A673 (cell line): ENCODE data around the gene NPHP1. TPM values are rescaled to one million over a fixed set of nuclear protein-coding genes. Genes with fewer than 3 reads are reported as not detected.
"Not testable (repeated sequence)": the region's sequence is repeated elsewhere in the genome, so short reads cannot be mapped to it uniquely, and the experiment has no call there.

ENCODE experiments used
- BruUV-seq: library from RNA; stranded (reverse); fragments of 400-500 nt; replicated peaks from 2 replicates; lab custom pipeline; 2021; lab: Mats Ljungman, UMichigan
- CTCF ChIA-PET: fragments of 300-600 bp; sonication (Branson Sonifier 250); formaldehyde crosslinking; loops from one replicate; lab custom pipeline; 2022; ENCODE audit warnings: antibody characterized with exemption; lab: Charles Lee
- POLR2A ChIA-PET: fragments of 300-600 bp; sonication (Branson Sonifier 250); formaldehyde crosslinking; loops from one replicate; lab custom pipeline; 2022; ENCODE audit warnings: antibody characterized with exemption; ENCODE audit not compliant: low non-redundant PET; lab: Charles Lee
- DNase-seq: peaks from one replicate; pipeline ENCODE4 v3.0.0-alpha.2; 2015; ENCODE audit warnings: low spot score
- H3K27ac ChIP-seq: fragments of 200-600 bp; sonication (generic); 2 replicates; pipeline ENCODE4 v1.5.1; 2016; ENCODE audit warnings: mixed run types, low read depth, mild to moderate bottlenecking, mixed read lengths, antibody characterized with exemption, low read length; ENCODE audit not compliant: poor library complexity, severe bottlenecking
- H3K27me3 ChIP-seq: fragments of 200-600 bp; sonication (generic); replicated peaks from 2 replicates; pipeline ENCODE4 v1.6.1; 2017; ENCODE audit warnings: mixed run types, low read depth, mild to moderate bottlenecking, mixed read lengths, antibody characterized with exemption, low read length; ENCODE audit not compliant: insufficient read depth, poor library complexity
- H3K36me3 ChIP-seq: fragments of 200-600 bp; sonication (generic); 2 replicates; pipeline ENCODE4 v1.6.1; 2016; ENCODE audit warnings: mixed run types, mild to moderate bottlenecking, mixed read lengths, antibody characterized with exemption, low read length; ENCODE audit not compliant: insufficient read depth, poor library complexity, severe bottlenecking
- H3K4me1 ChIP-seq: fragments of 200-600 bp; sonication (generic); 2 replicates; pipeline ENCODE4 v1.6.1; 2017; ENCODE audit warnings: mixed run types, mild to moderate bottlenecking, mixed read lengths, antibody characterized with exemption, low read length; ENCODE audit not compliant: insufficient read depth, poor library complexity, severe bottlenecking
- H3K4me3 ChIP-seq: fragments of 200-600 bp; sonication (generic); 2 replicates; pipeline ENCODE4 v1.5.1; 2016; ENCODE audit warnings: low read depth, mixed run types, mild to moderate bottlenecking, mixed read lengths, low read length; ENCODE audit not compliant: poor library complexity, severe bottlenecking
- H3K9me3 ChIP-seq: fragments of 200-600 bp; sonication (generic); 2 replicates; pipeline ENCODE4 v1.6.1; 2016; ENCODE audit warnings: mixed run types, low read depth, mild to moderate bottlenecking, mixed read lengths, antibody characterized with exemption, low read length; ENCODE audit not compliant: poor library complexity, severe bottlenecking
- EZH2 ChIP-seq: fragments of 200-600 bp; sonication (generic); IDR thresholded peaks from 2 replicates; pipeline ENCODE4 v1.6.1; 2017; ENCODE audit warnings: borderline replicate concordance, low read depth, mild to moderate bottlenecking, mixed read lengths, antibody characterized with exemption, low read length; ENCODE audit not compliant: poor library complexity, severe bottlenecking
- intact Hi-C: fragments of 100-400 bp; cut with micrococcal nuclease; formaldehyde crosslinking; loops from one replicate; pipeline ENCODE4 v1.10.0; 2022; ENCODE audit not compliant: unreplicated experiment
- total RNA-seq: library from RNA; stranded (reverse); gene quantifications from 2 replicates; pipeline ENCODE4 v1.2.3, GENCODE V29; 2021
- TF ChIP-seq, protein P1 (sequence below): fragments of 300-800, 200-600 bp; sonication (generic); conservative IDR thresholded peaks from 2 replicates; pipeline ENCODE4 v1.5.1; 2017; ENCODE audit warnings: low read depth, mild to moderate bottlenecking, antibody characterized with exemption, low read length, moderate library complexity, mixed read lengths

The NPHP1 gene
- total RNA-seq, 1 experiment from 2014 or later: 4.5 TPM

DNA sequence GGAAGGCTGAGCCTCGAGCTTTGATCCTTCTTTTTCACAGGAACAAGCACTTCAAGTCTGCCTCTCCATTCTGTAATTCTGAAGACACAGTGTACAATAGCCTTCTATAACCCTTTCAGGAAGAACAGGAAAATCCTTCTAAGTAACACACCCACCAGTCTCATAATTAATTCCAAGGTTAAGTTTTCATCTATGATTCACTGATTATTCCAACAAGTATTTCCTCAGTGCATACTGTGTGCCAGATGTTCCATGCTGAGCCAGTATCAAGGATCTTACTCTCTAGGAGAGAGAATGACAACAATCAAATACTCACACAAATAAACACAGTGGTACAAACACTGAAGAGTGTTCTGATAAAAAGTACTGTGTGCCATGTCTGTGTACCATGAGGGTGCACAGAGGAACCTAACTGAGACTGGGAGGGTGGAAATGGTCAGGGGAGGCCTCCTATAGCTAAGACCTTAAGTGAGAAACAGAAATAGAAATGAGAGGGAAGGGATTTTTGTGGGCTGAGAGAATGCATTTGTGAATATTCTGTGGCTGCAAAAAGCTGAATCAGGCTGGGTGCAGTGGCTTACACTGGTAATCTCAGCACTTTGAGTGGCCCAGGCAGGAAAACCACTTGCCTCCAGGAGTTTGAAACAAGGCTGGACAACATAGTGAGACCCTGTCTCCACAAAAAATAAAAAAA is 14.8 kb upstream of the NPHP1 start:
- POLR2A ChIA-PET: no interaction called here
- CTCF ChIA-PET: no interaction called here
- Histone ChIP-seq H3K36me3 (no peaks in the 10 kb centered on the region), H3K27me3 (peaks cover 21% of the 10 kb centered on the region), H3K4me3 (no peak overlapping the region), H3K27ac (no peak overlapping the region), H3K9me3 (no peaks in the 10 kb centered on the region), H3K4me1 (no peaks in the 10 kb centered on the region)
- intact Hi-C loops: no loop called here
- TF ChIP-seq, protein P1, sequence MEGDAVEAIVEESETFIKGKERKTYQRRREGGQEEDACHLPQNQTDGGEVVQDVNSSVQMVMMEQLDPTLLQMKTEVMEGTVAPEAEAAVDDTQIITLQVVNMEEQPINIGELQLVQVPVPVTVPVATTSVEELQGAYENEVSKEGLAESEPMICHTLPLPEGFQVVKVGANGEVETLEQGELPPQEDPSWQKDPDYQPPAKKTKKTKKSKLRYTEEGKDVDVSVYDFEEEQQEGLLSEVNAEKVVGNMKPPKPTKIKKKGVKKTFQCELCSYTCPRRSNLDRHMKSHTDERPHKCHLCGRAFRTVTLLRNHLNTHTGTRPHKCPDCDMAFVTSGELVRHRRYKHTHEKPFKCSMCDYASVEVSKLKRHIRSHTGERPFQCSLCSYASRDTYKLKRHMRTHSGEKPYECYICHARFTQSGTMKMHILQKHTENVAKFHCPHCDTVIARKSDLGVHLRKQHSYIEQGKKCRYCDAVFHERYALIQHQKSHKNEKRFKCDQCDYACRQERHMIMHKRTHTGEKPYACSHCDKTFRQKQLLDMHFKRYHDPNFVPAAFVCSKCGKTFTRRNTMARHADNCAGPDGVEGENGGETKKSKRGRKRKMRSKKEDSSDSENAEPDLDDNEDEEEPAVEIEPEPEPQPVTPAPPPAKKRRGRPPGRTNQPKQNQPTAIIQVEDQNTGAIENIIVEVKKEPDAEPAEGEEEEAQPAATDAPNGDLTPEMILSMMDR: no peak
- TF ChIP-seq EZH2: no peak
- BruUV-seq: no TSS peak
- DNase-seq: peak; percentile 11

GRCh38 chr2:110218889-110219288 is 14.1 kb upstream of the NPHP1 start:
- intact Hi-C loops, CTCF ChIA-PET, DNase-seq, POLR2A ChIA-PET, BruUV-seq, H3K9me3 ChIP-seq, H3K36me3 ChIP-seq, H3K4me1 ChIP-seq, H3K27ac ChIP-seq, H3K4me3 ChIP-seq: not testable (repeated sequence)
- H3K27me3 ChIP-seq: peaks cover 13% of the 10 kb centered on the region

DNA sequence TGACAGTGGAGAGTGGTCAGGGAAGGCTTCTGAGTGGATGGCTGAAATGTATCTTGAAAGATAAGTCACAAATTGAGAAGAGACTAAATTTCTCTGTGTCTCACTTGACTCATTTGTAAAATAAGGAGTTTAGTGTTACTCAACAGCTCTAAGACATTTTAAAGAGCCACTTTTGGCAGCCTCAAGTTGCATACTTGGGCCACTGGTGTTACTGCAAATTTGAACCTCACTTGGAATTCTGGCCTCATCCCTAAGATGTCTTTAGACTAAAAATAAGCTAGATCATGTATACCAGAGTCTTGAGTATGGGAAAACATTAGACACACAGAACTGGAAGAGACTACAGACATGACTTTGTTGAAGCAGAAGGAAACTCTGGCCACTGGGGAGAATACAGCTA is 12.0 kb upstream of the NPHP1 start:
- Histone ChIP-seq H3K4me1 (no peaks in the 10 kb centered on the region), H3K4me3 (no peak overlapping the region), H3K27ac (no peak overlapping the region), H3K27me3 (no peaks in the 10 kb centered on the region), H3K36me3 (no peaks in the 10 kb centered on the region), H3K9me3 (no peaks in the 10 kb centered on the region)
- TF ChIP-seq EZH2: no peak
- TF ChIP-seq, protein P1: no peak
- DNase-seq: no peak
- ChIA-PET POLR2A (no interaction called here), CTCF (no interaction called here)
- no TSS peak for BruUV-seq
- intact Hi-C loops: no loop called here

- ChIA-PET POLR2A (no interaction called here), CTCF (no interaction called here)
- TF ChIP-seq, protein P1: no peak
- no peak for TF ChIP-seq EZH2
- H3K27me3 ChIP-seq: no peaks in the 10 kb centered on the region
- H3K4me1 ChIP-seq: peaks cover 5% of the 10 kb centered on the region
- intact Hi-C loops: no loop called here
- H3K27ac ChIP-seq: no peak overlapping the region
- H3K4me3 ChIP-seq: no peak overlapping the region
- no peaks in the 10 kb centered on the region for H3K36me3 ChIP-seq
- no peak for DNase-seq
- BruUV-seq: no TSS peak
- no peaks in the 10 kb centered on the region for H3K9me3 ChIP-seq
These were observed 11.4 kb upstream of the NPHP1 start for GRCh38 chr2:110216199-110216598.
